PC-3 (cell line): Measurements from ENCODE around the gene OR6Q1. TPM values are rescaled to one million over a fixed set of nuclear protein-coding genes. Genes with fewer than 3 reads are reported as not detected.
"Not testable (repeated sequence)": the region's sequence is repeated elsewhere in the genome, so short reads cannot be mapped to it uniquely, and the experiment has no call there.

Experiments
- ATAC-seq: fragments of 200-7000 bp; cut with Tn5 transposase; 2 replicates; pipeline ENCODE4 v1.9.1; 2020; ENCODE audit warnings: mild to moderate bottlenecking, moderate library complexity
- BruUV-seq: library from RNA; stranded (reverse); fragments of 400-500 nt; replicated peaks from 2 replicates; lab custom pipeline; 2021; lab: Mats Ljungman, UMichigan
- CTCF ChIA-PET: fragments of 300-600 bp; sonication (Branson Sonifier 250); formaldehyde crosslinking; loops from one replicate; lab custom pipeline; 2022; ENCODE audit warnings: antibody characterized with exemption; lab: Charles Lee
- POLR2A ChIA-PET: fragments of 300-600 bp; sonication (Branson Sonifier 250); formaldehyde crosslinking; loops from one replicate; lab custom pipeline; 2022; ENCODE audit warnings: antibody characterized with exemption; ENCODE audit not compliant: unreplicated experiment; lab: Charles Lee
- DNase-seq: peaks from one replicate; pipeline ENCODE4 v3.0.0-alpha.2; 2015
- H2AFZ ChIP-seq: fragments of 300-600 bp; sonication (generic); 2 replicates; pipeline ENCODE4 v1.6.0; 2016; ENCODE audit warnings: antibody characterized with exemption, low read length
- H3F3A ChIP-seq: fragments of 300-600 bp; sonication (generic); one replicate; pipeline ENCODE4 v1.6.0; 2017; ENCODE audit warnings: antibody characterized with exemption, low read length, control low read depth, mild to moderate bottlenecking; ENCODE audit not compliant: unreplicated experiment
- H3K27ac ChIP-seq: fragments of 300-600 bp; sonication (generic); 2 replicates; pipeline ENCODE4 v1.5.1; 2016; ENCODE audit warnings: mild to moderate bottlenecking, low read length
- H3K27me3 ChIP-seq: fragments of 300-600 bp; sonication (generic); 2 replicates; pipeline ENCODE4 v1.6.1; 2016; ENCODE audit warnings: low read length, mixed read lengths
- H3K36me3 ChIP-seq: fragments of 300-600 bp; sonication (generic); 2 replicates; pipeline ENCODE4 v1.6.1; 2016; ENCODE audit warnings: low read depth, mixed run types, low read length, mixed read lengths
- H3K4me1 ChIP-seq: fragments of 300-600 bp; sonication (generic); 2 replicates; pipeline ENCODE4 v1.5.1; 2016; ENCODE audit warnings: low read length; ENCODE audit not compliant: insufficient read depth
- H3K4me2 ChIP-seq: fragments of 300-600 bp; sonication (generic); 2 replicates; pipeline ENCODE4 v1.6.0; 2016; ENCODE audit warnings: low read length
- H3K4me3 ChIP-seq: fragments of 300-600 bp; sonication (generic); 2 replicates; pipeline ENCODE4 v1.5.1; 2016; ENCODE audit warnings: mild to moderate bottlenecking, low read length, mixed read lengths
- H3K79me2 ChIP-seq: fragments of 300-600 bp; sonication (generic); 2 replicates; pipeline ENCODE4 v1.6.1; 2017; ENCODE audit warnings: low read length, mixed read lengths
- H3K9ac ChIP-seq: fragments of 300-600 bp; sonication (generic); 2 replicates; pipeline ENCODE4 v1.6.0; 2016; ENCODE audit warnings: mild to moderate bottlenecking, low read length
- H3K9me2 ChIP-seq: fragments of 300-600 bp; sonication (generic); replicated peaks from 2 replicates; pipeline ENCODE4 v1.6.1; 2016; ENCODE audit warnings: mixed run types, low read length, mixed read lengths
- H3K9me3 ChIP-seq: fragments of 300-600 bp; sonication (generic); 2 replicates; pipeline ENCODE4 v1.6.1; 2016; ENCODE audit warnings: low read length, mixed read lengths
- H4K20me1 ChIP-seq: fragments of 300-600 bp; sonication (generic); 2 replicates; pipeline ENCODE4 v1.6.1; 2016; ENCODE audit warnings: low read length, mixed read lengths
- EZH2 ChIP-seq: fragments of 300-600 bp; sonication (generic); IDR thresholded peaks from one replicate; pipeline ENCODE4 v1.6.1; 2017; ENCODE audit warnings: antibody characterized with exemption, mild to moderate bottlenecking, low read length; ENCODE audit not compliant: unreplicated experiment
- EZH2phosphoT487 ChIP-seq: fragments of 300-600 bp; sonication (generic); IDR thresholded peaks from 2 replicates; pipeline ENCODE4 v1.6.1; 2018; ENCODE audit warnings: mild to moderate bottlenecking, antibody characterized with exemption, low read length, borderline replicate concordance
- intact Hi-C: fragments of 100-400 bp; cut with micrococcal nuclease; formaldehyde crosslinking; loops from 2 replicates; pipeline ENCODE4 v1.9.0; 2023
- total RNA-seq: library from RNA; depleted of rRNA; stranded (reverse); fragments of >200 nt; gene quantifications from 2 replicates; pipeline ENCODE4 v1.2.3, GENCODE V29; 2014
- TF ChIP-seq, protein P1 (sequence below): fragments of 300-600 bp; sonication (generic); conservative IDR thresholded peaks from 2 replicates; pipeline ENCODE4 v1.5.1; 2017; ENCODE audit warnings: antibody characterized with exemption, low read depth, mild to moderate bottlenecking, low read length

The OR6Q1 gene
- total RNA-seq, 1 experiment from 2014 or later: not detected

DNA sequence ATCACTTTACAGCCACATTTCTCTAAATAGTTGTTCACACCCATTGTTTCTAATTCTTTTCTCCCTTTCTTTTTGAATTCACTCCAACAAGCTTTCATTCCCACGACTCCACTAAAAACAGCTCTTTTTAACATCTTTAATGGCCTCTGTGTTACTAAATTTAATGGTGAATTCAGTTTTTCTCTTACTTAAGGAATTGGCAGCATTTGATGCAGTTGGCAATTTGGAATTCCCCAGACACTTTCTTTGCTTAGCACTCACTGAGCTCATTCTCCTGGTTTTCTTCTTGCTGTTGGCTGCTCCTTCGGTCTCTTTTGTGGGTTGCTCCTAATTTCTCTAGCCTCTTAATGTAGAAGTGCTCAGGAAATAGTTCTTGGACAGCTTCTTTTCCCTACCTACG is 47.6 kb upstream of the OR6Q1 start:
- Histone ChIP-seq H3F3A (no peaks in the 10 kb centered on the region), H3K27me3 (peaks cover 65% of the 10 kb centered on the region), H3K4me1 (no peaks in the 10 kb centered on the region), H3K27ac (no peak overlapping the region), H3K36me3 (no peaks in the 10 kb centered on the region), H4K20me1 (no peaks in the 10 kb centered on the region), H3K4me3 (no peak overlapping the region), H3K9me2 (no peaks in the 10 kb centered on the region), H3K79me2 (no peaks in the 10 kb centered on the region), H2AFZ (no peak overlapping the region), H3K9ac (no peak overlapping the region), H3K4me2 (no peak overlapping the region), H3K9me3 (no peaks in the 10 kb centered on the region)
- no peak for TF ChIP-seq EZH2phosphoT487
- TF ChIP-seq, protein P1, sequence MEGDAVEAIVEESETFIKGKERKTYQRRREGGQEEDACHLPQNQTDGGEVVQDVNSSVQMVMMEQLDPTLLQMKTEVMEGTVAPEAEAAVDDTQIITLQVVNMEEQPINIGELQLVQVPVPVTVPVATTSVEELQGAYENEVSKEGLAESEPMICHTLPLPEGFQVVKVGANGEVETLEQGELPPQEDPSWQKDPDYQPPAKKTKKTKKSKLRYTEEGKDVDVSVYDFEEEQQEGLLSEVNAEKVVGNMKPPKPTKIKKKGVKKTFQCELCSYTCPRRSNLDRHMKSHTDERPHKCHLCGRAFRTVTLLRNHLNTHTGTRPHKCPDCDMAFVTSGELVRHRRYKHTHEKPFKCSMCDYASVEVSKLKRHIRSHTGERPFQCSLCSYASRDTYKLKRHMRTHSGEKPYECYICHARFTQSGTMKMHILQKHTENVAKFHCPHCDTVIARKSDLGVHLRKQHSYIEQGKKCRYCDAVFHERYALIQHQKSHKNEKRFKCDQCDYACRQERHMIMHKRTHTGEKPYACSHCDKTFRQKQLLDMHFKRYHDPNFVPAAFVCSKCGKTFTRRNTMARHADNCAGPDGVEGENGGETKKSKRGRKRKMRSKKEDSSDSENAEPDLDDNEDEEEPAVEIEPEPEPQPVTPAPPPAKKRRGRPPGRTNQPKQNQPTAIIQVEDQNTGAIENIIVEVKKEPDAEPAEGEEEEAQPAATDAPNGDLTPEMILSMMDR: no peak
- BruUV-seq: no TSS peak
- POLR2A ChIA-PET: no interaction called here
- ATAC-seq (no peak), DNase-seq (no peak)
- CTCF ChIA-PET: no interaction called here
- intact Hi-C loops: no loop called here

DNA sequence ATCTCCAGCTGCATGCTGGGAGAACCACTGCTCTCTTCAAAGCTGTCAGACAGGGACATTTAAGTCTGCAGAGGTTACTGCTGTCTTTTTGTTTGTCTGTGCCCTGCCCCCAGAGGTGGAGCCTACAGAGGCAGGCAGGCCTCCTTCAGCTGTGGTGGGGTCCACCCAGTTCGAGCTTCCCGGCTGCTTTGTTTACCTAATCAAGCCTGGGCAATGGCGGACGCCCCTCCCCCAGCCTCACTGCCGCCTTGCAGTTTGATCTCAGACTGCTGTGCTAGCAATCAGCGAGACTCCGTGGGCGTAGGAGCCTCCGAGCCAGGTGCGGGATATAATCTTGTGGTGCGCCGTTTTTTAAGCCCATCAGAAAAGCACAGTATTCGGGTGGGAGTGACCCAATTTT is 31.2 kb upstream of the OR6Q1 start:
- H3K27me3 ChIP-seq: peaks cover 16% of the 10 kb centered on the region; the same call in 1 of the 2 replicates
- DNase-seq, BruUV-seq, H3K9me2 ChIP-seq, CTCF ChIA-PET, H3K27ac ChIP-seq, H3K9ac ChIP-seq, POLR2A ChIA-PET, H3K36me3 ChIP-seq, H3K4me2 ChIP-seq, H3F3A ChIP-seq, H2AFZ ChIP-seq, H3K4me3 ChIP-seq, H4K20me1 ChIP-seq, ATAC-seq, H3K79me2 ChIP-seq, intact Hi-C loops, H3K9me3 ChIP-seq, H3K4me1 ChIP-seq: not testable (repeated sequence)

DNA sequence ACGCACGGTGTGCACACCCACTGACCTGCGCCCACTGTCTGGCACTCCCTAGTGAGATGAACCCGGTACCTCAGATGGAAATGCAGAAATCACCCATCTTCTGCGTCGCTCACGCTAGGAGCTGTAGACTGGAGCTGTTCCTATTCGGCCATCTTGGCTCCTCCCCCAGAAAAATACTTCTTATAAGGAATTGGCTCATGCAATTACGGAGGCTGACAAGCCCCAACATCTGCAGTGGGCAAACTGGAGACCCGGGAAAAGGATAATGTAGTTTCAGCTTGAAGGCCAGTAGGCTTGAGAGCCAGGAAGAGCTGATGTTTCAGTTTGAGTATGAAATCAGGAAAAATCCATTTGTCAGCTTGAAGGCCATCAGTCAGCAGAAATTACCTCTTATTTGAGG is 30.7 kb upstream of the OR6Q1 start:
- H3F3A ChIP-seq, DNase-seq, intact Hi-C loops, H3K4me3 ChIP-seq, H4K20me1 ChIP-seq, H3K4me2 ChIP-seq, H3K36me3 ChIP-seq, CTCF ChIA-PET, H3K9ac ChIP-seq, H3K4me1 ChIP-seq, ATAC-seq, H3K27ac ChIP-seq, POLR2A ChIA-PET, H3K9me3 ChIP-seq, H3K9me2 ChIP-seq, H2AFZ ChIP-seq, BruUV-seq, H3K79me2 ChIP-seq: not testable (repeated sequence)
- H3K27me3 ChIP-seq: peaks cover 20% of the 10 kb centered on the region; the same call in 1 of the 2 replicates

DNA sequence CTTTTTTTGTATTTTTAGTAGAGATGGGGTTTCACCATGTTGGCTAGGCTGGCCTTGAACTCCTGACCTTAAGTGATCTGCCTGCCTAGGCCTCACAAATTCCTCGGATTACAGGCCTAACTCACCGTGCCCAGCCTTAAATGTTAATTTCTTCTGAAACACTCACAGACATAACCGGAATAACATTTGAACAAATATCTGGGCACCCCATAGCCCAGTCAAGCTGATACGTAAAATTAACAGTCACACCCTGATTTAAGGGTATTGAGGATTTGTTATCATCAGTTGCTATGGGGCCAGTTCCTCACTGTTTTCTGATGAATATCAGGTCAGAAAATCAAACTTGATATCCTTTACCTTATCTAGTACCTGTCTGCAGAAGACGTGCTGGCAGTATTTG is 30.1 kb upstream of the OR6Q1 start:
- Histone ChIP-seq H2AFZ (no peak overlapping the region), H3K4me1 (no peaks in the 10 kb centered on the region), H3K4me2 (no peak overlapping the region), H3K27ac (no peak overlapping the region), H3K9ac (no peak overlapping the region), H3K36me3 (no peaks in the 10 kb centered on the region), H3K9me2 (no peaks in the 10 kb centered on the region), H4K20me1 (no peaks in the 10 kb centered on the region), H3K27me3 (peaks cover 23% of the 10 kb centered on the region; the same call in 1 of the 2 replicates), H3K4me3 (no peak overlapping the region), H3K9me3 (no peaks in the 10 kb centered on the region), H3K79me2 (no peaks in the 10 kb centered on the region), H3F3A (no peaks in the 10 kb centered on the region)
- intact Hi-C loops: no loop called here
- ATAC-seq (no peak), DNase-seq (no peak)
- ChIA-PET CTCF (no interaction called here), POLR2A (no interaction called here)
- no TSS peak for BruUV-seq
- no peak for TF ChIP-seq EZH2
- TF ChIP-seq, protein P1: no peak
- no peak for TF ChIP-seq EZH2phosphoT487
